Neuron (in vitro differentiated cells): Measurements from ENCODE around the gene CPLX4.

ENCODE experiments used
- H2AFZ ChIP-seq: one replicate; pipeline ENCODE4 v1.6.1; 2013; ENCODE audit warnings: low read depth, mild to moderate bottlenecking, inconsistent platforms, low read length, moderate library complexity
- H3K27me3 ChIP-seq: one replicate; pipeline ENCODE4 v1.6.1; 2013; ENCODE audit warnings: low read length; ENCODE audit not compliant: insufficient read depth
- H3K36me3 ChIP-seq: one replicate; pipeline ENCODE4 v1.6.1; 2013; ENCODE audit warnings: low read length; ENCODE audit not compliant: insufficient read depth
- H3K4me1 ChIP-seq: one replicate; pipeline ENCODE4 v1.6.1; 2013; ENCODE audit warnings: low read length; ENCODE audit not compliant: insufficient read depth
- H3K4me3 ChIP-seq: 2 replicates; pipeline ENCODE4 v1.5.1; 2013; ENCODE audit warnings: mild to moderate bottlenecking, low read length, moderate library complexity
- H3K9me3 ChIP-seq: one replicate; pipeline ENCODE4 v1.6.1; 2013; ENCODE audit warnings: low read length

Gene CPLX4

GRCh38 chr18:59340312-59340711, 21.9 kb upstream of the CPLX4 start:
- H2AFZ ChIP-seq: no peak overlapping the region
- H3K27me3 ChIP-seq: no peaks in the 10 kb centered on the region
- peaks cover 16% of the 10 kb centered on the region for H3K9me3 ChIP-seq
- no peaks in the 10 kb centered on the region for H3K4me1 ChIP-seq
- peaks cover 74% of the 10 kb centered on the region for H3K36me3 ChIP-seq
- no peak overlapping the region for H3K4me3 ChIP-seq

- H3K36me3 ChIP-seq: peaks cover 61% of the 10 kb centered on the region
- H2AFZ ChIP-seq: no peak overlapping the region
- H3K4me1 ChIP-seq: peaks cover 14% of the 10 kb centered on the region
- no peaks in the 10 kb centered on the region for H3K27me3 ChIP-seq
- H3K4me3 ChIP-seq: no peak overlapping the region
- no peaks in the 10 kb centered on the region for H3K9me3 ChIP-seq
These were observed 14.5 kb upstream of the CPLX4 start for GRCh38 chr18:59332986-59333385.

GRCh38 chr18:59328683-59329082, 10.2 kb upstream of the CPLX4 start:
- Histone ChIP-seq H2AFZ (no peak overlapping the region), H3K4me3 (no peak overlapping the region), H3K36me3 (peaks cover 47% of the 10 kb centered on the region), H3K27me3 (no peaks in the 10 kb centered on the region), H3K4me1 (peaks cover 13% of the 10 kb centered on the region), H3K9me3 (peaks cover 1% of the 10 kb centered on the region)

GRCh38 chr18:59325965-59326364, 7.5 kb upstream of the CPLX4 start:
- Histone ChIP-seq H3K4me3 (no peak overlapping the region), H2AFZ (no peak overlapping the region), H3K36me3 (peaks cover 23% of the 10 kb centered on the region), H3K9me3 (peaks cover 3% of the 10 kb centered on the region), H3K27me3 (no peaks in the 10 kb centered on the region), H3K4me1 (peaks cover 12% of the 10 kb centered on the region)

- peaks cover 14% of the 10 kb centered on the region for H3K36me3 ChIP-seq
- H3K9me3 ChIP-seq: peaks cover 3% of the 10 kb centered on the region
- no peak overlapping the region for H3K4me3 ChIP-seq
- no peaks in the 10 kb centered on the region for H3K27me3 ChIP-seq
- no peak overlapping the region for H2AFZ ChIP-seq
- peaks cover 12% of the 10 kb centered on the region for H3K4me1 ChIP-seq
These were observed 6.1 kb upstream of the CPLX4 start for GRCh38 chr18:59324623-59324971.

GRCh38 chr18:59323931-59324622, 5.6 kb upstream of the CPLX4 start:
- no peak overlapping the region for H2AFZ ChIP-seq
- H3K27me3 ChIP-seq: no peaks in the 10 kb centered on the region
- peaks cover 3% of the 10 kb centered on the region for H3K9me3 ChIP-seq
- peaks cover 11% of the 10 kb centered on the region for H3K36me3 ChIP-seq
- no peak overlapping the region for H3K4me3 ChIP-seq
- H3K4me1 ChIP-seq: peaks cover 12% of the 10 kb centered on the region

GRCh38 chr18:59311631-59312030, 6.8 kb downstream of the CPLX4 start:
- H3K4me1 ChIP-seq: peaks cover 3% of the 10 kb centered on the region

GRCh38 chr18:59308938-59309260, 9.6 kb downstream of the CPLX4 start:
- Histone ChIP-seq H3K4me1 (peaks cover 3% of the 10 kb centered on the region), H3K36me3 (no peaks in the 10 kb centered on the region), H3K9me3 (no peaks in the 10 kb centered on the region), H3K4me3 (peak overlapping the region; percentile 10), H3K27me3 (peaks cover 41% of the 10 kb centered on the region), H2AFZ (peak overlapping the region; percentile 41)

More at GRCh38 chr18:59311631-59312030, 6.8 kb downstream of the CPLX4 start:
- H3K9me3 ChIP-seq: no peaks in the 10 kb centered on the region
- H3K4me3 ChIP-seq: no peak overlapping the region
- no peak overlapping the region for H2AFZ ChIP-seq
- H3K27me3 ChIP-seq: peaks cover 35% of the 10 kb centered on the region
- no peaks in the 10 kb centered on the region for H3K36me3 ChIP-seq

- Histone ChIP-seq H3K4me3 (peak overlapping the region; percentile 10), H3K27me3 (peaks cover 39% of the 10 kb centered on the region)
These were observed 10.1 kb downstream of the CPLX4 start for GRCh38 chr18:59308248-59308937.

GRCh38 chr18:59306640-59307039, 11.8 kb downstream of the CPLX4 start:
- H3K9me3 ChIP-seq: no peaks in the 10 kb centered on the region
- H3K27me3 ChIP-seq: peaks cover 48% of the 10 kb centered on the region
- H3K36me3 ChIP-seq: no peaks in the 10 kb centered on the region
- H2AFZ ChIP-seq: no peak overlapping the region
- H3K4me3 ChIP-seq: no peak overlapping the region
- peaks cover 3% of the 10 kb centered on the region for H3K4me1 ChIP-seq

More at GRCh38 chr18:59308248-59308937, 10.1 kb downstream of the CPLX4 start:
- peak overlapping the region; percentile 41 for H2AFZ ChIP-seq
- no peaks in the 10 kb centered on the region for H3K36me3 ChIP-seq
- H3K9me3 ChIP-seq: no peaks in the 10 kb centered on the region
- peaks cover 3% of the 10 kb centered on the region for H3K4me1 ChIP-seq

- H3K36me3 ChIP-seq: no peaks in the 10 kb centered on the region
- H3K4me3 ChIP-seq: no peak overlapping the region
- no peaks in the 10 kb centered on the region for H3K9me3 ChIP-seq
- H2AFZ ChIP-seq: no peak overlapping the region
- peaks cover 48% of the 10 kb centered on the region for H3K27me3 ChIP-seq
- H3K4me1 ChIP-seq: peaks cover 3% of the 10 kb centered on the region
These were observed 13.2 kb downstream of the CPLX4 start for GRCh38 chr18:59305295-59305694.

GRCh38 chr18:59303656-59304195, 14.7 kb downstream of the CPLX4 start:
- Histone ChIP-seq H3K4me1 (peaks cover 1% of the 10 kb centered on the region), H3K36me3 (no peaks in the 10 kb centered on the region), H3K4me3 (no peak overlapping the region), H3K27me3 (peaks cover 53% of the 10 kb centered on the region), H3K9me3 (no peaks in the 10 kb centered on the region), H2AFZ (no peak overlapping the region)

GRCh38 chr18:59303006-59303405, 15.4 kb downstream of the CPLX4 start:
- Histone ChIP-seq H3K9me3 (no peaks in the 10 kb centered on the region), H2AFZ (no peak overlapping the region), H3K36me3 (no peaks in the 10 kb centered on the region), H3K4me3 (no peak overlapping the region), H3K4me1 (no peaks in the 10 kb centered on the region), H3K27me3 (peaks cover 53% of the 10 kb centered on the region)
